Esophagus (tissue), 2 donors: ENCODE results near the gene ATP6V0E1. TPM values are rescaled to one million over a fixed set of nuclear protein-coding genes. Genes with fewer than 3 reads are reported as not detected.
"Not testable (repeated sequence)": the region's sequence is repeated elsewhere in the genome, so short reads cannot be mapped to it uniquely, and the experiment has no call there.

Source experiments
- H3K27ac ChIP-seq, 2 donors: one replicate each; pipeline ENCODE4 v1.5.1; 2013; ENCODE audit warnings: low read depth in 2 of 2, mild to moderate bottlenecking in 2 of 2, inconsistent platforms in 1 of 2, low read length in 1 of 2, moderate library complexity in 1 of 2
- H3K27me3 ChIP-seq, 2 donors: one replicate each; pipeline ENCODE4 v1.6.1; 2013; ENCODE audit warnings: low read length in 2 of 2, control low read depth in 1 of 2, mild to moderate bottlenecking in 1 of 2; ENCODE audit not compliant: insufficient read depth in 2 of 2, control insufficient read depth in 1 of 2
- H3K36me3 ChIP-seq, 2 donors: one replicate each; pipeline ENCODE4 v1.6.1; 2013; ENCODE audit warnings: low read length in 1 of 2; ENCODE audit not compliant: control insufficient read depth in 2 of 2, insufficient read depth in 2 of 2
- H3K4me1 ChIP-seq, 2 donors: one replicate each; pipeline ENCODE4 v1.6.1; 2013; ENCODE audit warnings: low read length in 1 of 2; ENCODE audit not compliant: control insufficient read depth in 2 of 2, insufficient read depth in 2 of 2
- H3K4me3 ChIP-seq, 2 donors: one replicate each; pipeline ENCODE4 v1.5.1; 2013; ENCODE audit warnings: low read length in 2 of 2, mild to moderate bottlenecking in 2 of 2, low read depth in 1 of 2, moderate library complexity in 1 of 2
- H3K9me3 ChIP-seq, 2 donors: one replicate each; pipeline ENCODE4 v1.6.1; 2013; ENCODE audit warnings: mild to moderate bottlenecking in 2 of 2, low read depth in 1 of 2, low read length in 1 of 2, moderate library complexity in 1 of 2; ENCODE audit not compliant: control insufficient read depth in 2 of 2, insufficient read depth in 1 of 2
- WGBS, 2 donors: extraction: QIAGEN DNeasy Blood & Tissue Kit; methylation state at CpG; one replicate each; pipeline ENCODE4 v1.1.7; 2013; 5-methylcytosine and 5-hydroxymethylcytosine counted together
- polyA plus RNA-seq, 2 donors: library from polyadenylated mRNA; stranded (reverse); fragments of 200-250 nt; gene quantifications; one replicate each; pipeline ENCODE4 v1.2.3, GENCODE V29; 2013
- donor health status: healthy with polysubstance abuse.
- donor health status: Bipolar disorder and iron deficiency.

ATP6V0E1 gene
- polyA plus RNA-seq, 2 donors = 182 to 192 TPM

DNA sequence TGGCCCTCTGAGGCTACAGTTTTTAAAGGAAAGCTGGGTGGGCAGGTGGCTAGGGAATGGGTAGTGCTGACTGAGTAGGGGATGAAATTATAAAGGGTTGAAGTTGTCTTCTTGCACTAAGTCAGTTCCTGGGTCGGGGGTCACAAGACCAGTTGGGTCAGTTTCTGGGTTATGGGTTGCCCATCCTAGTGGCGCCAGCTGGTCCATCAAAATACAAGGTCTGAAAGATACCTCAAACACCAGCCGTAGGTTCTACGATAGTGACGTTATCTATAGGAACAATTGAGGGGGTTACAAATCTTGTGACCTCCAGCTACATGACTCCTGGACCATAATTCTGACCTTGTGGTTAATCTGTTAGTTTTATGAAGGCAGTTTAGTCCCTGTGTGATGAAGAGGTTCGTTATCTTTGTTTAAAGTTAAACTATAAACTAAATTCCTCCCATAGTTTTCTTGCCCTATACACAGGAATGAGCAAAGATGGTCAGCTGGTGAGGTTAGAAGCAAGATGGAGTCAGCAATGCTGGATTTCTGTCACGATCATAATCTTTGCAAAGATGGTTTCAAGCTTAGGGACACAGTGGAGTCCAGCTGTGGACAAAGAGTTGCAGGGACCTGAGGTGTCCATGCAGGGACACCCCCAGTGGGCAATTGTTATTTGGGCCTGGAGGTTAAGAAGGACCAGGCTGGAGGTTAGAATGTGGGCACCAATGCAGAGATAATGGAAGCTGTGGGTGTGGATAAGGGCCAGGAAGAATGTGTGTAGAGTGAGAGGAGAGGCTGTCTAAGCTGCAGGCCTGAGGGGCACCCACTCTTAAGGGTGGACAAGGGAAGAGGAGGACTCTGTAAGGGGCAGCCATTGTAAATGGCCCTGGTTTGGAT is 58.6 kb downstream of the ATP6V0E1 start:
- H3K9me3 ChIP-seq = no peaks in the 10 kb centered on the region
- WGBS, 2 donors = 72 to 75% methylated on average over 7 of the region's 7 CpGs
- no peak overlapping the region for H3K4me3 ChIP-seq
- no peaks in the 10 kb centered on the region for H3K4me1 ChIP-seq
- no peak overlapping the region for H3K27ac ChIP-seq
- H3K36me3 ChIP-seq = no peaks in the 10 kb centered on the region
- H3K27me3 ChIP-seq = no peaks in the 10 kb centered on the region

DNA sequence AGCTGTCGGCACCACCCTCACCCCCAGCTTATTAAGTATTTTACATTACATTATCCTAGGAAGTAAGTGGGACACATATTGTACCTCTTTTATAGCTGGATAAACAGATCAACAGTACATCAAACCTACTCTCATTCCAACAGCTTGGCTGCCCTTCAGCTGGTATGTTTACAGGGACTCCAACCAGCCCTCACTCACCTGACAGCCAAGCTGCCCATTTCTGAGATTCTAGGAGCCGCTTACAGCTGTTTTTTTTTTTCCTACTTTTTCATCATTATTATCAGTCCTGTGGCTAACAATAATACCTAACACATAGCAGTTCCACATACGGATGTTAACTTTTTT is 59.2 kb downstream of the ATP6V0E1 start:
- no peaks in the 10 kb centered on the region for H3K9me3 ChIP-seq
- no peak overlapping the region for H3K27ac ChIP-seq
- H3K27me3 ChIP-seq = no peaks in the 10 kb centered on the region
- no peak overlapping the region for H3K4me3 ChIP-seq
- H3K4me1 ChIP-seq = no peaks in the 10 kb centered on the region
- 84 to 89% methylated on average over 3 of the region's 3 CpGs for WGBS, 2 donors
- no peaks in the 10 kb centered on the region for H3K36me3 ChIP-seq

DNA sequence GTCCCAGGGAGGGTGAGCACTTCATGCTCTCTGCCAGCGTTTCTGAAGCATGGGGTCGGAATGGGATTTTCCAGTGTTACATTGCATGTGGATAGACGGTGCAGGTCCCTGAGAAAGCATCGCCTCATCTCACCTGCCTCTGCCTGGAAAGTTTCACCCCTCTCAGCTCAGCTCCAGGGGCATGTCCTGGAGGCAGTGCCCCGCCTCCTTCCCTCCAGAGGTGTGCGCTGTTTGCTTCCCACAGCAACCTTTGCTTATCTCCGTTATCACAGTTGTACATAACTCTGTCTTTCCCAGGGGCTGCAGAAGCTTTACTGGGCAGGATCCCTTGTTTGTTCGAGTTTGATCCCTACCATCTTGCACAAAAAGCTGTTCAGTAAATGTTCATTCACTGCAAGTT is 61.9 kb downstream of the ATP6V0E1 start:
- H3K36me3 ChIP-seq = no peaks in the 10 kb centered on the region
- no peak overlapping the region for H3K4me3 ChIP-seq
- 40 to 59% methylated on average over 8 of the region's 8 CpGs for WGBS, 2 donors
- no peaks in the 10 kb centered on the region for H3K27me3 ChIP-seq
- no peaks in the 10 kb centered on the region for H3K9me3 ChIP-seq
- no peaks in the 10 kb centered on the region for H3K4me1 ChIP-seq
- H3K27ac ChIP-seq = no peak overlapping the region

DNA sequence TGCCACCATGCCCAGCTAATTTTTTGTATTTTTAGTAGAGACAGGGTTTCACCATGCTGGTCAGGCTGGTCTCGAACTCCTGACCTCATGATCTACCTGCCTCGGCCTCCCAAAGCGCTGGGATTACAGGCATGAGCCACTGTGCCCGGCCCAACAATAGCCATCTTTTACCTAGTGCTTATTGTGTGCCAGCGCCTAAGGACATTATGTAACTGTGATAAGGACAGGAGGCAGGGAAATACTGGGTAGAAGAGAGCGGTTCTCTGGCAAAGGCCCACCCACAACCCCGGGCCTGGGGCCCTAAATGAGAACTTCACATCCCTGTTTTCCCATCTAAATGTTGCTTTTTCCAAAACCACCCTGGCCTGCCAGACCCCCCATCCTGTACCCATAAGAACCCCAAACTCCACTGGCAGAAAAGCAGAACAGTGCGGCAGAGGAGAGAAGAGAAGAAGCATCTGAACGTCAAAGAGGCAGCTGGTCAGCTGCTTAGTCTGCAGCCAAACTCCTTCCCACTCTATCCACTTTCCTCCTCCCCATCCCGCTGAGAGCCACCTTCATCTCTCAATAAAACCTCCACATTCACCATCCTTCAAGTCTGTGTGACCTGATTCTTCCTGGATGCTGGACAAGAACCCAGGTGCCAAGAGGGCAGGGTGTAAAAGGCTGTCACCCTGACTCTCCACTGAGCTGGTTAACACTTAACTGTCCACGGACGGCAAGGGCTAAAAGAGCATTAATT is 63.7 kb downstream of the ATP6V0E1 start:
- H3K27me3 ChIP-seq, H3K36me3 ChIP-seq, H3K4me3 ChIP-seq, H3K4me1 ChIP-seq, H3K27ac ChIP-seq, H3K9me3 ChIP-seq: not testable (repeated sequence)
- 72 to 76% methylated on average over 12 of the region's 12 CpGs for WGBS, 2 donors

DNA sequence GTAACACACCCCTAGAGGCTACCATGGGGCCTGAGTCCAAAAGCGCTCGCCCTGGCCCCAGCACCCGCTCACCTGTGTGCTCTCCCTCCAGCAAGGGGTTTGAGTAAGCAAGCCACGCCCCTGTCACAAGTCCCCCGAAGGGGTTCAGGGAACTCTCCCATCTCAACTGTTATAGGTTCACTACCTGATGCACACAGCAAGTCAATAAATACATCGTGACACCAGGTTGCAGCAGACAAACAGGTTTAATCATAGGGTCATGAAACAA is 64.2 kb downstream of the ATP6V0E1 start:
- Histone ChIP-seq H3K4me1 (no peaks in the 10 kb centered on the region), H3K27ac (no peak overlapping the region), H3K9me3 (no peaks in the 10 kb centered on the region), H3K36me3 (no peaks in the 10 kb centered on the region), H3K27me3 (no peaks in the 10 kb centered on the region), H3K4me3 (no peak overlapping the region)
- WGBS, 2 donors = 63 to 66% methylated on average over 6 of the region's 6 CpGs

DNA sequence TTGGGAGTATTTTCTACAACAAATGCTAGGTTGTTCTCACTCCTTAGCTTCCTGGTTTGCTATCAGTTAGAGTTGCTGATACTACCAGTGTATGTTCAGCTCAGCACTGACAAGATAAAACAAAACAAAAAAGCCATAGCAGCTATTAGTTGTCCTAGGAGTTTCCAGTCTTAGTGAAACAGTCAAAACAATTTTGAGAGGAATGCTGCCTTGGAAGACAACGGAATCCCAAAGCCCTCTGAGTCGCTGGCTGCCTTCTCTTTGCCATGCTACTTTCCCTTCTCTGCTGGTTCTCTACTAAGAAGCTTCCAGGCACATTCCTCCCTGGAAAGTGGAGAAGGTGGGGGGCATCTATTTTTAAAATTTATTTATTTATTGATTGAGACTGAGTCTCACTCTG is 67.2 kb downstream of the ATP6V0E1 start:
- Histone ChIP-seq H3K4me3 (no peak overlapping the region), H3K36me3 (no peaks in the 10 kb centered on the region), H3K27ac (no peak overlapping the region), H3K27me3 (no peaks in the 10 kb centered on the region), H3K4me1 (no peaks in the 10 kb centered on the region), H3K9me3 (no peaks in the 10 kb centered on the region)
- 63 to 65% methylated on average over 2 of the region's 2 CpGs for WGBS, 2 donors

DNA sequence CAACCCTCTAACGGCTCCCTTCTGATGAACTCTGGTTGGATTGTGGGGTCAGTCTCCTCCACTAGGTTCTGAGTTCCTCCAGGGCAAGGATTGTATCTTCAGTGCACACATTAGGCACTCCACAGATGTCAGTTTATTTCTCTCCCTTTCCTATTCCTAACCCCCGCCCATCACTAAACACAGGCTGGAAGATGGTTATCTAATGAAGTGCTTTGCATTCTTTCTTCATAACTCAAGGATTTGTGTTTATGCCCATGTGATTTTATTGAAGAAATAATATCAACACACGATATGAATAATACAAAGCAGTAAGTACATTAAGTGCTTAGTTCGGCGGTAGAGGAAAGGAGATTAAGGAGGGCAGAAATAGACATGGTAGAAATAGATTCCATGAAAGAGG is 68.2 kb downstream of the ATP6V0E1 start:
- Histone ChIP-seq H3K4me3 (no peak overlapping the region), H3K27ac (no peak overlapping the region), H3K36me3 (no peaks in the 10 kb centered on the region), H3K27me3 (no peaks in the 10 kb centered on the region), H3K9me3 (no peaks in the 10 kb centered on the region), H3K4me1 (no peaks in the 10 kb centered on the region)
- whole genome bisulfite sequencing, 2 donors = 70 to 77% methylated on average over 5 of the region's 5 CpGs

DNA sequence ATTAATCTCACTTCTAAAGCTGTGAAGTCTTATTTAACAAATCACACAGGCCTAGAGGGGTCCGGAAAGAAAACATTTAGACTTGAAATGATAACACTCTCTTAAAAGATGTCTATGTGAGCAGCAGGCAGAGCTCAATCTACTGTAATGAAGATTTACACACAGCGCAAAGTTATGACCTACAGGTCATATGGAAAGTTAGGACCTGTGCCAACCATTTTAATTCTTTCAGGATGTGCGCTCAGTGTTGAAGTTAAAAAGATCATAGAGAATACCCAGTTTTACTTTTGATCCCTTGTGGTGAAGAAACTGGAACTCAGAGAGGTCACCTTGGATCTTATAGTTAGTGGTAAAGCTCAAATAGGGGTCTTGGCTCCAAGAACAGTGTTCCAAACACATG is 69.5 kb downstream of the ATP6V0E1 start:
- WGBS, 2 donors = 78% methylated on average over 3 of the region's 3 CpGs
- Histone ChIP-seq H3K4me3 (no peak overlapping the region), H3K4me1 (no peaks in the 10 kb centered on the region)

DNA sequence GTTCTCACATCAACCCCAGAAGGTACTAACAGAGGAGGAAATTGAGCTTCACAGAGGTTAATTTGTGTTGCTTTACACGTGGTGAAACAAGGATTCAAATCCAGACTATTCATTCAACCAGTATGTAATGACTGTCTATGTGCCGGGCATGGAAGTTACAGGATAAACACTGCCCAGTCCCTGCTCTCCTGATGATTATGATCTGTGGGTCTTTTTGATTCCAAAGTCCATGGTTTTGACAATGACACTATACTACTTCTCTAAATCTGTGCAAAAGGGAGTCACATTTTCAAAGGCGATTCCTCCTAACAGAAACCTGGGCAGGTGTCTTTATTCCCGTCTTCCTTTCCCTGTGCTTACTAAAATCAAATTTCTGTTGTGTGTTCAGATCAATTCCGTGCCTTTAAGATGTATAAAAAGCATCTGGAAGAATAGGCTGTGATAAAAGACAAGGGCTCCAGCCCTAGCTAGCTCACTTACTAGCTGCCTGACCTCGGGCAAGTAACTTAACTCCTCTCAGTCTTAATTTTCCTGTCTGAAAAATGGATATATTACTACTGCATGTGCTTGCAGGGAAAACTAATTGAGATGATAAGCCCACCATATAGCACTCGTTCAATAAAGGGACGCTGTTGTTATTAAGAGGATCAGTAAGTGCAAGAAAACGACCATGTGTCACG is 71.6 kb downstream of the ATP6V0E1 start:
- H3K9me3 ChIP-seq = no peaks in the 10 kb centered on the region
- peak overlapping the region in 1 of 2 donors; percentile 27 for H3K27ac ChIP-seq
- H3K36me3 ChIP-seq = no peaks in the 10 kb centered on the region
- no peaks in the 10 kb centered on the region for H3K4me1 ChIP-seq
- H3K4me3 ChIP-seq = peak overlapping the region in 1 of 2 donors; percentile 95
- WGBS, 2 donors = 20 to 24% methylated on average over 10 of the region's 10 CpGs
- no peaks in the 10 kb centered on the region for H3K27me3 ChIP-seq

More for the DNA sequence above, 69.5 kb downstream of the ATP6V0E1 start:
- Histone ChIP-seq H3K27me3 (no peaks in the 10 kb centered on the region), H3K27ac (no peak overlapping the region), H3K36me3 (no peaks in the 10 kb centered on the region), H3K9me3 (no peaks in the 10 kb centered on the region)
